SK-N-SH (cell line): ENCODE measurements around the gene MUC2. TPM values are rescaled to one million over a fixed set of nuclear protein-coding genes. Genes with fewer than 3 reads are reported as not detected.

Experiments
- CTCF ChIA-PET: fragments of 300-600, 350-600 bp; formaldehyde crosslinking; extraction: SDS; loops from one replicate; lab custom pipeline; 2021; lab: Yijun Ruan, JAX
- POLR2A ChIA-PET: fragments of 350-600 bp; sonication (Branson Sonifier 250); formaldehyde crosslinking; extraction: SDS; loops from one replicate; lab custom pipeline; 2020; ENCODE audit warnings: antibody characterized with exemption, inconsistent platforms; lab: Yijun Ruan, JAX
- DNase-seq: peaks from one replicate; pipeline ENCODE4 v3.0.0; 2012
- H2AFZ ChIP-seq: fragments of 200-600 bp; sonication (generic); 2 replicates; pipeline ENCODE4 v1.8.1; 2016; ENCODE audit warnings: antibody characterized with exemption, mild to moderate bottlenecking, low read depth
- H3F3A ChIP-seq: fragments of 200-600 bp; sonication (generic); replicated peaks from 2 replicates; pipeline ENCODE3; 2016; ENCODE audit warnings: antibody characterized with exemption, mild to moderate bottlenecking; ENCODE audit not compliant: insufficient read depth
- H3K27ac ChIP-seq, 2 experiments: fragments of 200-500 bp in 1 of 2; fragments of 200-600 bp in 1 of 2; sonication (Bioruptor generic) in 1 of 2; sonication (generic), shearing (Covaris generic) in 1 of 2; 2 replicates each; pipeline versions ENCODE4 v1.5.1 to v1.6.1; 2014 to 2016; ENCODE audit warnings: low read depth in 2 of 2, inconsistent platforms in 1 of 2, low read length in 1 of 2, mild to moderate bottlenecking in 1 of 2, mixed read lengths in 1 of 2
- H3K27me3 ChIP-seq: fragments of 200-600 bp; sonication (generic), shearing (Covaris generic); 2 replicates; pipeline ENCODE4 v1.6.1; 2016; ENCODE audit warnings: mixed run types; ENCODE audit not compliant: insufficient read depth
- H3K36me3 ChIP-seq, 2 experiments: fragments of 200-500 bp in 1 of 2; fragments of 200-600 bp in 1 of 2; sonication (Bioruptor generic) in 1 of 2; sonication (generic) in 1 of 2; replicated peaks in 1 of 2; 2 replicates each; pipeline versions ENCODE3 to v1.5.1; 2014 to 2016; ENCODE audit warnings: low read length in 1 of 2, mild to moderate bottlenecking in 1 of 2; ENCODE audit not compliant: insufficient read depth in 2 of 2, control insufficient read depth in 1 of 2
- H3K4me1 ChIP-seq, 2 experiments: fragments of 200-500 bp in 1 of 2; fragments of 200-600 bp in 1 of 2; sonication (Bioruptor generic) in 1 of 2; sonication (generic), shearing (Covaris generic) in 1 of 2; 2 replicates each; pipeline versions ENCODE4 v1.5.1 to v1.6.1; 2014 to 2016; ENCODE audit warnings: low read depth in 1 of 2, low read length in 1 of 2, mixed run types in 1 of 2; ENCODE audit not compliant: insufficient read depth in 2 of 2, control insufficient read depth in 1 of 2
- H3K4me2 ChIP-seq: fragments of 200-600 bp; sonication (generic), shearing (Covaris generic); 2 replicates; pipeline ENCODE4 v1.6.1; 2017; ENCODE audit warnings: mixed run types
- H3K4me3 ChIP-seq, 2 experiments: fragments of 200-500 bp in 1 of 2; fragments of 200-600 bp in 1 of 2; sonication (Bioruptor generic) in 1 of 2; sonication (generic), shearing (Covaris generic) in 1 of 2; 2 replicates each; pipeline versions ENCODE4 v1.5.1 to v1.8.1; 2014 to 2016; ENCODE audit warnings: low read depth in 2 of 2, inconsistent platforms in 1 of 2, low read length in 1 of 2, mild to moderate bottlenecking in 1 of 2, mixed read lengths in 1 of 2, moderate library complexity in 1 of 2
- H3K79me2 ChIP-seq: fragments of 200-600 bp; sonication (generic); 2 replicates; pipeline ENCODE4 v1.8.1; 2017; ENCODE audit warnings: mild to moderate bottlenecking; ENCODE audit not compliant: insufficient read depth
- H3K9ac ChIP-seq: fragments of 200-600 bp; sonication (generic); 2 replicates; pipeline ENCODE4 v1.6.1; 2017; ENCODE audit warnings: mixed run types
- H3K9me2 ChIP-seq: fragments of 200-600 bp; sonication (generic); 2 replicates; pipeline ENCODE4 v1.6.1; 2017; ENCODE audit warnings: mixed run types
- H3K9me3 ChIP-seq: fragments of 200-600 bp; sonication (generic); 2 replicates; pipeline ENCODE4 v1.6.1; 2017; ENCODE audit warnings: mixed run types, mild to moderate bottlenecking, moderate library complexity
- H4K20me1 ChIP-seq: fragments of 200-600 bp; sonication (generic); 2 replicates; pipeline ENCODE4 v1.6.1; 2017; ENCODE audit warnings: mild to moderate bottlenecking, mixed run types; ENCODE audit not compliant: insufficient read depth
- CHD2 ChIP-seq: fragments of 150-350 bp; IDR thresholded peaks from 2 replicates; pipeline ENCODE4 v1.6.1; 2018; ENCODE audit warnings: low read length; ENCODE audit not compliant: partially characterized antibody
- CTCF ChIP-seq: fragments of 200-600 bp; sonication (generic); IDR thresholded peaks from 2 replicates; pipeline ENCODE4 v1.6.1; 2017; ENCODE audit warnings: antibody characterized with exemption, mild to moderate bottlenecking, moderate library complexity
- ELF1 ChIP-seq: IDR thresholded peaks from 2 replicates; pipeline ENCODE4 v1.4.0; 2012
- EZH2phosphoT487 ChIP-seq: fragments of 200-600 bp; sonication (generic); IDR thresholded peaks from 2 replicates; pipeline ENCODE4 v1.6.1; 2017; ENCODE audit warnings: low read depth, mixed run types, mild to moderate bottlenecking, antibody characterized with exemption, moderate library complexity, borderline replicate concordance
- FOSL2 ChIP-seq: IDR thresholded peaks from 2 replicates; pipeline ENCODE4 v1.4.0; 2012; ENCODE audit warnings: low read depth, mild to moderate bottlenecking, moderate library complexity, borderline replicate concordance
- FOXM1 ChIP-seq: IDR thresholded peaks from 2 replicates; pipeline ENCODE4 v1.4.0; 2012; ENCODE audit warnings: low read depth, mild to moderate bottlenecking
- JUND ChIP-seq: IDR thresholded peaks from 2 replicates; pipeline ENCODE4 v1.4.0; 2012
- PBX3 ChIP-seq: IDR thresholded peaks from 2 replicates; pipeline ENCODE4; 2012
- RCOR1 ChIP-seq: fragments of 150-350 bp; IDR thresholded peaks from 2 replicates; pipeline ENCODE4 v1.6.1; 2017; ENCODE audit warnings: antibody characterized with exemption, low read length
- SIN3A ChIP-seq: IDR thresholded peaks from 2 replicates; pipeline ENCODE4 v1.6.1; 2012; ENCODE audit warnings: low read depth, mild to moderate bottlenecking, low read length, moderate library complexity, borderline replicate concordance
- SMC3 ChIP-seq: IDR thresholded peaks from 2 replicates; pipeline ENCODE4 v1.6.1; 2012; ENCODE audit warnings: low read depth, low read length, improper control_type of control experiment
- TAF1 ChIP-seq: IDR thresholded peaks from 2 replicates; pipeline ENCODE4 v1.6.1; 2012; ENCODE audit warnings: low read depth, mild to moderate bottlenecking, low read length, moderate library complexity, borderline replicate concordance
- TEAD4 ChIP-seq: IDR thresholded peaks from 2 replicates; pipeline ENCODE4 v1.4.0; 2012; ENCODE audit warnings: mild to moderate bottlenecking, borderline replicate concordance; ENCODE audit not compliant: insufficient read depth
- YY1 ChIP-seq: IDR thresholded peaks from 2 replicates; pipeline ENCODE4 v1.4.0; 2012; ENCODE audit warnings: low read depth, mild to moderate bottlenecking
- WGBS: methylation state at CpG from one replicate; pipeline ENCODE4 v1.1.6; 2017; ENCODE audit warnings: low lambda C conversion rate; 5-methylcytosine and 5-hydroxymethylcytosine counted together
- polyA plus RNA-seq, 3 experiments: library from polyadenylated mRNA; depleted of rRNA; stranded (reverse); fragments of >200 nt; gene quantifications; 2 replicates each; pipeline ENCODE4 v1.2.3, GENCODE V29; 2012

The MUC2 gene
- polyA plus RNA-seq, 1 of the 3 experiments (the other 2 are of a cell fraction): not detected

- H3F3A ChIP-seq: no peaks in the 10 kb centered on the region
- no peaks in the 10 kb centered on the region for H3K9me2 ChIP-seq
- H2AFZ ChIP-seq: no peak overlapping the region
- H3K4me2 ChIP-seq: no peak overlapping the region
- no peak overlapping the region for H3K4me3 ChIP-seq
- H3K36me3 ChIP-seq: no peaks in the 10 kb centered on the region
- H3K4me1 ChIP-seq: no peaks in the 10 kb centered on the region
- H3K9me3 ChIP-seq: no peaks in the 10 kb centered on the region
- TF ChIP-seq CHD2 (no peak), TEAD4 (no peak), RCOR1 (no peak), ELF1 (no peak), SIN3A (no peak), FOSL2 (no peak)
- ChIA-PET POLR2A (no interaction called here), CTCF (interaction anchor here (1.5 kb wide), 1 partner anchor 95 kb away, joined by 4 read pairs; no protein-coding TSS in a partner anchor)
- H3K79me2 ChIP-seq: no peaks in the 10 kb centered on the region
- no peaks in the 10 kb centered on the region for H3K27me3 ChIP-seq
- H4K20me1 ChIP-seq: no peaks in the 10 kb centered on the region
- DNase-seq: no peak
- 24% methylated on average over 15 of the region's 32 CpGs for WGBS
- H3K9ac ChIP-seq: no peak overlapping the region
- no peak overlapping the region for H3K27ac ChIP-seq
Measured at GRCh38 chr11:1107316-1108245, 32.9 kb downstream of the MUC2 start.

- H2AFZ ChIP-seq: no peak overlapping the region
- H3K9ac ChIP-seq: no peak overlapping the region
- H3K9me3 ChIP-seq: no peaks in the 10 kb centered on the region
- 61% methylated on average over 27 of the region's 29 CpGs for WGBS
- no peaks in the 10 kb centered on the region for H3K79me2 ChIP-seq
- no peaks in the 10 kb centered on the region for H3K9me2 ChIP-seq
- CTCF ChIA-PET: no interaction called here
- H4K20me1 ChIP-seq: no peaks in the 10 kb centered on the region
- no peaks in the 10 kb centered on the region for H3K4me1 ChIP-seq
- H3K27me3 ChIP-seq: no peaks in the 10 kb centered on the region
- H3K36me3 ChIP-seq: no peaks in the 10 kb centered on the region
- no peak overlapping the region for H3K4me2 ChIP-seq
- TF ChIP-seq JUND: no peak
- no peak for TF ChIP-seq FOSL2
- TF ChIP-seq YY1: no peak
- no peak for TF ChIP-seq RCOR1
- no peak for TF ChIP-seq CTCF
- TF ChIP-seq TAF1: no peak
- TF ChIP-seq SMC3: no peak
- no peak for TF ChIP-seq FOXM1
- no peak for TF ChIP-seq EZH2phosphoT487
- no peak for TF ChIP-seq PBX3
- TF ChIP-seq, all 33 proteins: peak for 0
- POLR2A ChIA-PET: no interaction called here
- no peak for DNase-seq
- no peak overlapping the region for H3K4me3 ChIP-seq
- H3F3A ChIP-seq: no peaks in the 10 kb centered on the region
- H3K27ac ChIP-seq: no peak overlapping the region
Measured at GRCh38 chr11:1108246-1108900, 33.7 kb downstream of the MUC2 start.
